ENCODE results near the gene STAB1. TPM values are rescaled to one million over a fixed set of nuclear protein-coding genes. Genes with fewer than 3 reads are reported as not detected.

Gene STAB1
- total RNA-seq: under 0.01 and 0.57 TPM in 2 replicates

GRCh38 chr3:52494886-52495495 is at the start of gene STAB1:
TSS of gene STAB1 (plus strand) at chr3:52495338. CDS start at chr3:52495414, 76 bp downstream.

GRCh38 chr3:52453496-52454249 is 41.5 kb upstream of the STAB1 start, which contains the start of gene TNNC1:
TSS of gene TNNC1 (minus strand) at chr3:52454041. CDS start at chr3:52454015, 26 bp downstream.

GRCh38 chr3:52455283-52456168 is 39.6 kb upstream of the STAB1 start, which contains the start of gene NISCH:
TSS of gene NISCH (plus strand) at chr3:52455604. CDS start at chr3:52455642, 38 bp downstream.

GRCh38 chr3:52533623-52534280 is 38.6 kb downstream of the STAB1 start, which contains the start of gene NT5DC2:
TSS of gene NT5DC2 (minus strand) at chr3:52533857. CDS start at chr3:52533737, 120 bp downstream.

GRCh38 chr3:52536369-52537164 is 41.4 kb downstream of the STAB1 start, which contains the start of gene UQCC5:
TSS of gene UQCC5 (plus strand) at chr3:52536605. CDS start at chr3:52536756, 151 bp downstream.

Small RNA genes lying within 50 kb of the gene (small RNA-seq; reads per million reads assigned to genes)
- gene RNU6-856P (ENCODE audit: low replicate concordance): not detected
- gene RNU6ATAC16P (ENCODE audit: low replicate concordance): 0.10 reads per million

Other genes starting within 250 kb of the STAB1 start
- gene PPM1M, start 249.6 kb upstream of the STAB1 start, total RNA-seq: 19.5 and 27.4 TPM in 2 replicates
- gene WDR82, start 216.7 kb upstream of the STAB1 start, total RNA-seq: 39.4 and 72.7 TPM in 2 replicates
- 15.5 and 16.4 TPM in 2 replicates for gene GLYCTK, start 207.5 kb upstream of the STAB1 start, total RNA-seq
- 7.0 and 7.7 TPM in 2 replicates for gene DNAH1, start 179.0 kb upstream of the STAB1 start, total RNA-seq
- 56.9 and 70.0 TPM in 2 replicates for gene BAP1, start 85.3 kb upstream of the STAB1 start, total RNA-seq
- gene PHF7, start 84.7 kb upstream of the STAB1 start, total RNA-seq: 2.8 and 6.2 TPM in 2 replicates
- under 0.01 TPM in 2 replicates for gene SEMA3G, start 50.2 kb upstream of the STAB1 start, total RNA-seq
- gene TNNC1, start 41.3 kb upstream of the STAB1 start, total RNA-seq: 2.0 TPM in 1 of 2 replicates, not detected in the other
- gene NISCH, start 39.7 kb upstream of the STAB1 start, total RNA-seq: 50.3 and 57.0 TPM in 2 replicates
- gene NT5DC2, start 38.5 kb downstream of the STAB1 start, total RNA-seq: 57.3 and 68.6 TPM in 2 replicates
- gene UQCC5, start 41.3 kb downstream of the STAB1 start, total RNA-seq: 0.88 and 7.3 TPM in 2 replicates
- gene PBRM1, start 190.6 kb downstream of the STAB1 start, total RNA-seq: 86.4 and 93.6 TPM in 2 replicates
- 134 and 171 TPM in 2 replicates for gene GNL3, start 190.7 kb downstream of the STAB1 start, total RNA-seq
- gene GLT8D1, start 210.5 kb downstream of the STAB1 start, total RNA-seq: 80.5 and 96.1 TPM in 2 replicates
- 70.2 and 75.5 TPM in 2 replicates for gene SPCS1, start 210.8 kb downstream of the STAB1 start, total RNA-seq